Measurements from ENCODE around the gene ASL. TPM values are rescaled to one million over a fixed set of nuclear protein-coding genes. Genes with fewer than 3 reads are reported as not detected.

Gene ASL
- total and polyA plus RNA-seq, 10 of the 15 experiments (the other 5 are each of a cell fraction or from before 2014, with no cell fraction given), result 0.66 to 36.7 (median 28.8) TPM

GRCh38 chr7:66036788-66037187 lies 38.8 kb upstream of the ASL start:
- in situ Hi-C loops (cut with MboI), result no loop called here
- no peak for TF ChIP-seq SMAD5 (IDR thresholded peaks at IDR 0.05; ENCODE audit: low read depth)
- TF ChIP-seq NFXL1 (IDR thresholded peaks at IDR 0.05; ENCODE audit: borderline replicate concordance), result no peak
- TF ChIP-seq ATF3 (IDR thresholded peaks at IDR 0.05; ENCODE audit: borderline replicate concordance, extremely low read depth, low read depth, low read length), result no peak
- TF ChIP-seq SUZ12 (IDR thresholded peaks at IDR 0.05; ENCODE audit: unreplicated experiment), result no peak
- TF ChIP-seq WRNIP1 (IDR thresholded peaks at IDR 0.05; ENCODE audit: borderline replicate concordance, low read depth, low read length), result no peak
- TF ChIP-seq PAX5 (IDR thresholded peaks at IDR 0.05; ENCODE audit: borderline replicate concordance, low read depth, low read length), result no peak
- TF ChIP-seq TCF7 (IDR thresholded peaks at IDR 0.05; ENCODE audit: borderline replicate concordance), result no peak
- TF ChIP-seq IKZF2 (IDR thresholded peaks at IDR 0.05), result no peak
- TF ChIP-seq POLR2AphosphoS2 (IDR thresholded peaks at IDR 0.05; ENCODE audit: low read depth, low read length), result no peak
- no peak for TF ChIP-seq POLR2AphosphoS5 (IDR thresholded peaks at IDR 0.05; ENCODE audit: low read length)
- no peak for TF ChIP-seq RUNX3 (IDR thresholded peaks at IDR 0.05; ENCODE audit: low read length)
- no peak for TF ChIP-seq JUND (IDR thresholded peaks at IDR 0.05; ENCODE audit: low read depth, low read length)
- no peak for TF ChIP-seq SUPT20H (IDR thresholded peaks at IDR 0.05; ENCODE audit: borderline replicate concordance, control insufficient read depth, low read depth, low read length)
- TF ChIP-seq RELA (IDR thresholded peaks at IDR 0.05; ENCODE audit: borderline replicate concordance, partially characterized antibody), result no peak
- no peak for TF ChIP-seq E2F8 (IDR thresholded peaks at IDR 0.05; ENCODE audit: low read depth, partially characterized antibody)
- no peak for TF ChIP-seq ZNF384 (IDR thresholded peaks at IDR 0.05; ENCODE audit: borderline replicate concordance, low read depth, low read length)
- TF ChIP-seq CEBPZ (IDR thresholded peaks at IDR 0.05; ENCODE audit: low read depth, low read length), result no peak
- no peak for TF ChIP-seq BACH1 (IDR thresholded peaks at IDR 0.05; ENCODE audit: borderline replicate concordance)
- no peak for TF ChIP-seq RAD21 (IDR thresholded peaks at IDR 0.05; ENCODE audit: insufficient read depth, low read depth, low read length)
- Histone ChIP-seq H3K4me2 (ENCODE audit: control insufficient read depth, insufficient read depth) (no peak overlapping the region), H2AFZ (ENCODE audit: control insufficient read depth, low read depth, low read length) (no peak overlapping the region), H3K9me3 (replicated peaks; ENCODE audit: control insufficient read depth, insufficient read depth, low read length) (no peaks in the 10 kb centered on the region), H3K27ac (ENCODE audit: control insufficient read depth, insufficient read depth) (no peak overlapping the region), H3K4me3 (no peak overlapping the region), H3K9ac (ENCODE audit: control insufficient read depth, insufficient read depth, low read length) (no peak overlapping the region), H3K36me3 (ENCODE audit: control insufficient read depth in 2 of 2, insufficient read depth in 2 of 2, low read length in 1 of 2) (no peaks in the 10 kb centered on the region), H3K79me2 (ENCODE audit: control insufficient read depth, insufficient read depth, low read length) (no peaks in the 10 kb centered on the region), H3K27me3 (replicated peaks in 1 of 2; ENCODE audit: control insufficient read depth in 2 of 2, insufficient read depth in 2 of 2, low read length in 1 of 2) (no peaks in the 10 kb centered on the region), H3K4me1 (ENCODE audit: control insufficient read depth, insufficient read depth, low read length) (no peaks in the 10 kb centered on the region), H4K20me1 (ENCODE audit: control insufficient read depth, insufficient read depth) (no peaks in the 10 kb centered on the region)
- RAD21 ChIA-PET (ENCODE audit: unreplicated experiment), result no interaction called here
- BruUV-seq (replicated peaks), result no TSS peak
- ATAC-seq (no peak), FAIRE-seq (no peak), DNase-seq (ENCODE audit: low read depth, low spot score) (no peak)
- CTCF ChIA-PET, result interaction anchor here (0.6 kb wide), 1 partner anchor 58 kb away, joined by 5 read pairs; no protein-coding TSS in a partner anchor
- intact Hi-C loops (cut with micrococcal nuclease; ENCODE audit: unreplicated experiment), result loop anchor here (10.0 kb wide), 1 partner anchor 168 kb away; the partner anchor contains the start of gene TPST1
- SMC1A ChIA-PET (ENCODE audit: uncharacterized antibody, unreplicated experiment), result interaction anchor here (1.3 to 1.7 kb wide), 2 partner anchors 25 to 36 kb away, joined by 3 read pairs; no protein-coding TSS in a partner anchor
- POLR2A ChIA-PET, result interaction anchor here (0.6 kb wide), 1 partner anchor 556 kb away, joined by 6 read pairs; no protein-coding TSS in a partner anchor
- WGBS (ENCODE audit: insufficient coverage, insufficient replicate concordance, low lambda C conversion rate, missing lambda C conversion rate), result 75% methylated on average over 7 of the region's 7 CpGs

Measured in GM12878 (cell line).